Measurements from ENCODE around the gene MED26.

DNA sequence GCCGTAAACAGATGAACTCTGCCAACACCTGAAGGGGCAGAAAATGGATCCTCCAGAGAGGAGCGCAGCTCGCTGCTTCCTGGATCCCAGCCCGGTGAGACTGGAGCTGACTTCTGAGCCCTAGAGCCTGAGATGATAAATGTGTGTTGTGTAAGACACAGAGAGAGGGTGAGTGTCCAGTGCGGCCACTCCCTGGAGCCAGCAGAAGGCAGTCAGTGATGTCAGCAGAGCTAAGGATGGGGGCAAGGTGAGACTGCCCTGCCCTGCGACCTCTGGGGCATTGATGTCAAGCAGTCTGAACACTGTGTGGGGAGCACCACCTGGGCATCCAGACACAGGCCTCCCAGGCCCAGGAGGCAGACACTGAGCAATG lies 46.0 kb downstream of the MED26 start:
- TF ChIP-seq CTCF (IDR thresholded peaks at IDR 0.05) = no peak
- TF ChIP-seq POLR2A (IDR thresholded peaks at IDR 0.05) = no peak

Data from lower leg skin (tissue), 3 donors.